ENCODE data around the gene ENKD1.

- peak in 1 of 4 experiments; percentile 25 for TF ChIP-seq CTCF (IDR thresholded peaks at IDR 0.05)
- TF ChIP-seq POLR2A (IDR thresholded peaks at IDR 0.05), result peak; percentile 33
- peak; percentile 68 for TF ChIP-seq POLR2AphosphoS5 (IDR thresholded peaks at IDR 0.05)
Observed at GRCh38 chr16:67666559-67667452, at the start of gene ENKD1, which contains the start of gene C16orf86.

Measured in prostate gland (tissue), 2 donors.